Measurements from ENCODE around the gene THUMPD1.

DNA sequence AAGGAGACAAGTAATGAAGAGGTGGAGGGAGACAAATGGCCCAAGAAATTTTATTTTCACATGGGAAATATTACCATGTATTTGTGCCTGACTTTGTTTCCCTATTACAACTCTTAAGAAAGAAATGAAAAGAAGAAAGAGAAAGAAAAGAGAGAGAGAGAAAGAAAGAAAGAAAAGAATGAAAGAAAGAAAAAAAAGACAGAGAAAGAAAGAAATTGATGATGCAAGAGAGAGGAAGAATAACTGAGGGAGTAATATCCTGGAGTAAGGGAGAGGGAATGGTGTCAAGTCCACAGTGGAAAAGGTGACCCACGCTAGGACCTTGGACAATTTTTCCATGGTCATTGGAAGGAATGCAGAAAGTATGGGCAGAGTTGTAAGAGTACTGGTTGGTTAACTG, 12.1 kb upstream of the THUMPD1 start:
- TF ChIP-seq POLR2A (IDR thresholded peaks at IDR 0.05) (no peak), CTCF (IDR thresholded peaks at IDR 0.05) (no peak), POLR2AphosphoS5 (IDR thresholded peaks at IDR 0.05) (no peak)
